ENCODE data around the gene DDX1.

Gene DDX1

DNA sequence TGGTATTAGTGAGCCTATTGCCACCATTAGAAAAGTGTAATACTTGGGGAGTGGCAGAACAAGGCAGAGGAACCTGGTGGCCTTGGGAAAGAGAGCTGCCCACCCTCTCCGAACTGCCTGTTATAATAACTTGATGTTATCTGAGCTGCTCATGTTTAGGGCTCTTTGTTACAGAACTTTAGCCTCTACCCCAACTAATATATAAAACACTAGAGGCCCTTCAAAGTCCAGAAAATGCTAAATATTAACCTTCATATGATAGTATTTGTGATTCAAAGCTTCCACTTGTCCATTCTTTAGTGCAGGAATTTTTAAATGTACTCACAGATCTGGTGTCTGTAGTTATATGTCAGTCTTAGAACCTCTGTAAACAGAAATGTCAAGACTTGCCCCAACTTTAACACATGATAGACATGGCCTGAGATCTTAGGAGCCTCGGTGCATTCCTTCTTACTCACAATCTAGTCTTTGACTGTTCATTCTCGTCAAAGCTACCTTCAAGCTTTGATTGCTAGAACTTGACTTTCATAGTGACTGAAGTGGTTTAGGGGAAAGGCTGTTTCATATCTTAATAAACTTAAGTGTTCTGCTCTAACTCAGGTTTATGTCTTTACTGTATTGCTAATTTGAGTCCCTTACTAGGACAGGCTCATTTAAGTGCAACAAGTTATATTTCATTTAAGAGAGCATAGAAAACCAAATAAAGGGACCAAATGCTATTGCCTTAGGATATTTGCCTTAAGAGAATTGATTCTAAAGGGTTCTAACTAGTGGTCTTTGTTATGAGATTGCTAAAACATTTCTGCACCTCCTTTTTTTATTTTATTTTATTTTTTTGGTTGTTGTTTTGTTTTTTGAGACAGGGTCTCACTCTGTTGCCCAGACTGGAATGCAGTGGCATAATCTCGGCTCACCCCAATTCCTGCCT is 41.6 kb downstream of the DDX1 start:
- DNase-seq: no peak

DNA sequence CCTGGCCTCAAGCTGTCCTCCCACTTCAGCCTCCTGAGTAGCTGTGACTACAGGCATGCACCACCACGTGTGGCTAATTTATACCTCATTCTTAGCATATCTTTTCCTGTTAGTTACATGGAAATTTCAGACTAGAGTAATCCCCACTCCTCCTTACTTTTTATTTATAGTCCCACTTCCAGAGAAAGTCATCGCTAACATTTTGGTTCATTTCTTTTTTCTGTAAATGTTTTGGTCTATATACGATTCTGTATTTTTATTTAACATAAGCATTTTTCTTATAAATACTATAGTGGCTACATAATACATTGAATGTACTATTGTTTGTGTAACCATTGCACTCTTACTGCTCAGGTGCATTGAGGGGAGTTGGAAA is 42.3 kb downstream of the DDX1 start:
- DNase-seq: no peak

DNA sequence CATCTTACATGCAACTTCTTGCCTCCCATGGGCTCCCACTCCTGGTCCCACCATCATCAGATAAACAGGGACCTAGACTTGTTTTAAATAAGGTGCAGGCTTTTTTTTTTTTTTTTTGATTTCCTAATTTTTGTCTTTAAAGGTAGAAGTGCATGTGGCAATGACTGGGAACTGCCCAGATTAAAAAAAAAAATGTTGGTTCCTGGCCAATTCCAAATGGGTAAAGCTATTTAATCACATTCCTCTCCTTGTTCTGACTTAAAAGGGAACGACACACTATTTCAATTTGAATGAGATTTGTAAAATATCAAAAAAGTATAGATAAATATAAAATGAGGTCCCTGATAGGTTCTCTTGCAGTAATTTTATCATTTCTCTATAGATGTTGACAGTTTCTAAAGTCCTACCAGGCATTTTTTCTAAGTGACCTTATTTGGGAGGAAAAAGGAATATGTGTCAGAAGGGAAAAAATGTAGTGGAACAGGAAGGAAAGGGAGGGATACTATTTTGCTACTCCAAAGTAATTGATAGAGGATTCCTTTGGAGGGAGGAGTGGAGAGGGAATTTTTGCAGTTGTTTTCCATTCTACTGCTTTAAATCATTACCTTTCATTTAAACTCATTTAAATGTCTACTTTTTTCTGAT is 43.3 kb downstream of the DDX1 start:
- DNase-seq: no peak

DNA sequence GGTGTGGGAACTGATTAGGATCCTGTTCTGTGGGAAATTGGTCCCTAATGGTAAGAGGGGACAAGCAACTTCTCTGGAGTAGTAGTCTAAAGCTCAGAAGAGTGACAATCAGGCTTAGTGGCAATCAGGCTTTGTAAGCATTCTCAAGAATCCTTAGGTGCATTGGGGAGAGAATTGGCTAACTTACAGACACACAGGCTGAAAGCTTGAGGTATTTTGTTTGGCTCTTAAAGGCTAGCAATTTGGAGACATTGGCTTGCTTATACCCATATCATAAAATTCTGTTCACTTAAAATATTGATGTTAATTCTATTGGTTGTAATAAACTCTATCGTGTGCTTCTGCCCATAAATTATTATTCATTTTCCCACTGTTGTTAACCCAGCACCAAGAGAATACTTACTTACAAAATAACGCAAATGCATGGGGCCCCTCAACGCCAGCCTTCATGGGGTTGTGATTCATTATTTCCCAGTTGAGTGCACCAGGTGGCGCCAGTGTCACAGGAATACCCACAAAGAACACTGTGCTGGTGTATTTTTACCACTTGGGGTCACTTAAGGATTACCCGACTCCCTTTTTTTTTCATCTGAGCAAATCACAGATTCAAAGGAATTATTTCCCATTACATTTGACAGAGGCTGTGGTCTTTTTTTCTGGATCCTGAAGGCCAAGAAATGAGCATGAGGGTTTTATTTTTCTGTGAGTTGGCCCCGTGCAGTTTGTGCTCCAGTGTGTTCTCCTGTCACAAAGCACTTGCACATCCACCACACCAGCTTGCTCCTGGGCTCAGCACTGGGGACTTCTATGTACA is 45.5 kb downstream of the DDX1 start:
- DNase-seq: no peak

DNA sequence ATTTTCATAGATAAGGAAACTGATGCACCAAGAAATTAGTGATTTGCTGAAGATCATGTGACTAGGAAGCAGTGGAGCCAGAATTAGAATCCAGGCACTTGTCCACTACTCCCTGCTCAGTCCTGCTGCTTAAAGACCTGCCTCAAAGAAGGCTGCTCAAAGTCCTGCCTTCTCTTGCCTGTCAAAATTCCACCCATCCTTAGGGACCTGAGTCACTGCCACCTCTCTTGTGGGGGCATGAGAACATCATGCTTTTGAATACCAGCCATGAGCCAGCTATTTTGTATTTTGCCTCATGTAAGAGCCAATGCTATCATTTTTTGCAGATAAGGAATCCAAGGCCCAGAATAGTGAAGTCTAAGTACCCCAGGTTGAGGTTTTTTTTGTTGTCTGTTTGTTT is 47.1 kb downstream of the DDX1 start:
- no peak for DNase-seq

DNA sequence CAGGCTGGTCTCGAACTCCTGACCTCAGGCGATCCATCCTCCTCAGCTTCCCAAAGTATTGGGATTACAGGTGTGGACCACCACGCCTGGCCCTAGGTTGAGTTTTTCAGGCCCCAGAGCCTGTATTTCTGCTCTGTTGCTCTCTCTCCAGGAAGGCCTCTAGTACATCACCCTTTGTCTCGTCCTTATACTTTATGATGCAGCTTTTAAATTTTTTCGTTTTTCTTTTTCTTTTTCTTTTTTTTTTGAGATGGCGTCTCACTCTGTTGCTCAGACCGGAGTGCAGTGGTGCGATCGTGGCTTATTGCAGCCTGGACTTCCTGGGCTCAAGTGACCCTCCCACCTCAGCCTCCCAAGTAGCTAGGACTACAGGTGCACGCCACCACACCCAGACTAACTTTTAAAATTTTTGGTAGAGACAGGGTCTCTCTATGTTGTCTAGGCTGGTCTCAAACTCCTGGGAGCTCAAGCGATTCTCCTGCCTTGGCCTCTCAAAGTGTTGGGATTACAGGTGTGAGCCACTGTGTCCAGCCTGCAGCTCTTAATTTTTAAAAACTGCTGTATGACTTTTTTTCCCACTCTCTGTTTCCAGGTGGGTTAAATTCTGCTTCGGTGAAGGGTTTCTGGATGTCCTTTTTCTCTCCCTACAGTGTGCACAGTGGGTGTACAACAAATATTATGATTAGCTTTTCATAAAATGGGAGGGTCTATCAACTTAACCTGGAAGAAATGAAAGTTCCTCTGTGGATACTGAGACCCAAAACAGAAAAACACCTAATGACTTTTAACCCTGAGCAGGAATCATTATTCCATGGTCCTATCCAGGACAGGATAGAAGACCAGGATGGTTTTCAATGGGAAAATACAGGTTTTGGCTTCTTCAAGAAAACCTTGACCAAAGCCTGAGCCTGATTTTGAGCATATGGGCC is 47.9 kb downstream of the DDX1 start:
- no peak for DNase-seq

DNA sequence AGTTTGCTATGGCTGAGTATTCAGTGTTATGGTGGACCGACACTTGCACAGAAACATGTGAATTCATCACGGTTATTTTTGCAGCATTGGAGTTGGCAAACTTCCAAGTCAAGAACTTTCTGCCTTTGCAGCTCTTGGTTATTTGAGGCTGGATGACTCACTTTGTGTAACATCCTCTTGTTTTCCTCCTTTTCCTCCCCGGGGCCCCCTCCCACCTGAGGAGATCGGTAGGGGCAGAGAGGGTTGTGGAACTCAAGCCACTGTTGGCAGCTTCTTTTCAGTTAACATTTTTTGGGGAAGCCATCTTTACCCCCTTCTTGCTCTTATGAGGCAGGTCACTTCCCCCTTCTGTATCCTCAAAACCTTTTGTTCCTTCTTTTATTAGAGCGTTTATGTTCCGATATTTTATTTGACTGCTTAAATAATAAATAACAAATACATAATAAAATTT is 48.6 kb downstream of the DDX1 start:
- DNase-seq: no peak

DNA sequence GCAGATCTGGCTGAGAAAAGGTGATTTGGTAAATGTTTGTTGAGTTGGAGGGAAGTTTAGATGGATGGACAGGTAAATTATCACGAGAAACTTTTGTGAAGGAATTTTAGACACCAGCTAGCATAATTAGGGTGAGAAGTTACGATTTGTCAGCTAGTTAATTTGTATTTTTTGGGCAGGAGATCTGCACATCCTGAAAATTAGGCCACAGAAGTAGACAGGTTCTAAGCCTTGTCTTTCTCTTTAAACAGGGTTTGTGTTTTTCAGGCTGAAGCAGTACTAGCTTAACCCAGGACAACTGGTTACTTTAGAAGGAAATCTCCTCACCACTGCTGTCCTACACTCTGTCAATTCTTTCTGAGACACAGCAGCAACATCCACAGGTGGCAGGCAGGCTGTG is 49.1 kb downstream of the DDX1 start:
- DNase-seq: no peak

DNA sequence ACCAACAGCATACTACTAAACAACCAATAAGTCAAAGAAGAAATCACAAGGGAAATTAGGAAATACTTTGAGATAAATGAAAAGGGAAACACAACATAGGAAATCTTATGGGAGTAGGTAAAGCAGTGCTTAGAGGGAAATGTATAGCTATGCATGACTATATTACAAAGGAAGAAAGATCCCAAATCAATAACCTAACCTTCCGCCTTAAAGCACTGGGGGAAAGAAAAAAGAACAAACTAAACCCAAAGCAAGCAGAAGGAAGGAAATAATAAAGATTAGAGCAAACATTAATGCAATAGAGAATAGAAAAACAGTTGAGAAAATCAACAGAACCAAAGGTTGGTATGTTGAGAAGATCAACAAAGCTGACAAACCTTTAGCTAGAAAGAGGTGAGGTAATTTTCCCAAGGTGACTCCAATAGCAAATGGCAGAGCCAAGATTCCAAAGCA is 49.9 kb downstream of the DDX1 start:
- no peak for DNase-seq

DNA sequence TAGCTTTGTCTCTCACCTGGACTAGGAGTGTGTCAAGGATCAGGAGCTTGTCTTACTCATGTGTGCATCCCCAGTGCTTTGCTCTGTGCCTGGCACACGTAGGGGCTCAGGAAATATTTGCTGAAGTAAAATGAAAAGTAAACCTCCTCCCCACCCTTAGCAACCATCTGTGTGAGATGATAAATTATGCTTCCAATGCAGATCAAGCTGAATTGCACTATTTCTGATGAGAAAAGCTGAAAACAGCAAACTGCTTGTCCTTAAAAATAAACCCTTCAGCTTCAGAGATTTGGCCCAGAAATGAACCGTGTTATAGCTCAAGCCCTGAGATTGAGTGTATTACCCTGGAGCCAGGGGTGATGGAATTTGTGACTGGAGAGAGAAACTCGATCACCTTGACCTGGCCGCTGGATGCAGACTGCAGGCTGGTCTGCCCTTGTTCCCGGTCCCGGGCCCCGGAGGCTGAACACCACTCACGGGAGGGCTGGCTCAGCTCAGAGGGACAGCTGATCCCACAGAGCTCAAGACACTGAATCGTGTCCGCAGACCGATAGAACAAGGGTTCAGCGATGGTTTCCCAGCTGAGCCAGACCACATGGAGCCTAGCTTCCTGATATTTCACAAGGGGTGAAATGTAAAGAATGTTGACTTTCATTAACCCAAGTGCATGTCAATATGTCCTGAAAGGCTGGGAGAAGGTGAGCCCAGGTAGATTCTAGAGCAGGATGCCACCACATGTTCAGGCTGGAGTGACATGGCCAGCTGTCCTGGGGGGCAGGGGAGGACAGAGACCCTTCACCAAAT is 50.5 kb downstream of the DDX1 start:
- DNase-seq: no peak

DNA sequence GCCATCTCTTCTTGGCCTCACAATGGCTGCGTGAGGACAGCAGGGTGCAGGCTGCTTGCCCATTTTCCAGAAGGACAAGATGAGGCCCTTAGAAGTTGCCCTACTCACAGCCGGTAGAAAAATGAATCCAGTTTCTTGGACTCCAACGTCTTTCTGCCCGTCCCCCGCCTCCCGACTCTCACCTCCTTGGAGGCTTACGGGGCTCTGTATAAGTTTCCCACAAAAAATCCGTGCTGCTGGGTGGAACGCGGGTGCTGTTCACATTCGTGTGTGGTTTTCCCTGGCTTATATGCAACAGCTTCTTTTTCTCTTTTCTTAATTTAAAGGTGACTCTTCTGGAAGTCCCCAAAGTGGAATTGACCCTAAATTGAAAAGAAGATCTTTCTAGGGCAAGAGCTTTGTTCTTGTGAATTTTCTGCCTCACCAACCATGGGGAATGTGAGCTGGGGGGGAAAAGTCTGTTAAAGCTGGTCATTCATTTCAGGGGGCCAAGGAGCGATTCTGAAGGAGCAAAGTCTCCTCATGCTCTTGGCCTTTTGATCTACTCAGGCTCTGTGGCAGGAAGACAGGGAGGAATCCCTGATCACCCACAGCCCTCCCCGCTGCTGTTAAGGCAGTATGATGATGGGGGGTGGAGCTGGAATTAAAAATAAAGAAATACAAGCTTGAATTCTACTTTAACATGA is 51.3 kb downstream of the DDX1 start:
- no peak for DNase-seq

DNA sequence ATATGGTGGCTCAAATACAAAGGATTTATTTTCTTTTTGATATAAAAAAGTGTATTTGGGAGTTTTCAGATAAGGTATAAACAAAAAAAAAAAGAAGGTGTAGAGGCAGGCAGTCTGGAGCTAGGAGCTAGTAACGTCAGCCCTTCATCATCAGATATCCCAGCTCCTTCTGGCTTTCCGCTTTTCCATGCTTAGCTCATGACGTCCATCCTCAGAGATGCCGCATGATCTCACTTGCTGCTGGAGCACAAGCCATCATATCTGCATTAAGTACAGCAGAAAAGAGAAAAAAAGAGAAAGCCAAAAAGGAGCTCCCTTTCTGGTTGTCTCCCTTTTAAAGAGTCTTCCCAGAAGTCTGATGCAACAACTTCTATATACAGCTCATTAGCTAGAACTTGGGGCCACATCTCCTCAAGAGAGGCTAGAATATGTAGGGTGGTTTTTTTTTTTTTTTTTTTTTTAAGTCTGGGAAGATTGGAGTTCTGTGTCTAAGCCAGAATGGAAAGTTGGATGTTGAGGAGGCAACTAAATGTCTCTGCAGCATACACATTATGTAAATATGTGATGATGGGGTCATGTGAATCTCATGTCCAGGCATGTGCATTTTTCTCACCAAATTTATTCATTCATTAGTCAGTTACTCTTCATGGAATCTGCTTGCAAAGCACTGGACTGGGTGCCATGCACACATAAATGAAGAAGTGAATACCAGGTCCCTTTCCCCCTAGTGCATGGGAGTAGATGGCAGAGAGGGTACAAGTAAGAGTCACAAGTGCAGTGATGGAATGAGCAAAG is 52.3 kb downstream of the DDX1 start:
- no peak for DNase-seq

DNA sequence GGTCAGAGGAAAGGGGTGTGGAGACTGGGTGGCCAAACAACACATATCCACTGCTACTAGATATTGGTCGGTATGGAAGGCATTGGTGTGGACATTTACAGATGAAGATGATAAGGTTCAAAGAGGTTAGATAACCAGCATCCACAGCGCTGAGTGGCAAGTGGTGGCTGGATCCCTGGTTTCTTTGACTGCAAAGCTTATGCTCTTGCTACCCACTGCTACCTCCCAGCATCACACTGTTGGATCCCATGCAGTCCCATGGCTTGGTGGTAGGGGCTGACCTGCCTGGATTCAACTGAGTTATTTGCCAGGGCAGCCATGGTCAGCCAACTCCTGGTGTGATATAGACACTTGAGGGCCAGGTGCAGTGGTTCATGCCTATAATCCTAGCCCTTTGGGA is 53.6 kb downstream of the DDX1 start:
- DNase-seq: no peak

DNA sequence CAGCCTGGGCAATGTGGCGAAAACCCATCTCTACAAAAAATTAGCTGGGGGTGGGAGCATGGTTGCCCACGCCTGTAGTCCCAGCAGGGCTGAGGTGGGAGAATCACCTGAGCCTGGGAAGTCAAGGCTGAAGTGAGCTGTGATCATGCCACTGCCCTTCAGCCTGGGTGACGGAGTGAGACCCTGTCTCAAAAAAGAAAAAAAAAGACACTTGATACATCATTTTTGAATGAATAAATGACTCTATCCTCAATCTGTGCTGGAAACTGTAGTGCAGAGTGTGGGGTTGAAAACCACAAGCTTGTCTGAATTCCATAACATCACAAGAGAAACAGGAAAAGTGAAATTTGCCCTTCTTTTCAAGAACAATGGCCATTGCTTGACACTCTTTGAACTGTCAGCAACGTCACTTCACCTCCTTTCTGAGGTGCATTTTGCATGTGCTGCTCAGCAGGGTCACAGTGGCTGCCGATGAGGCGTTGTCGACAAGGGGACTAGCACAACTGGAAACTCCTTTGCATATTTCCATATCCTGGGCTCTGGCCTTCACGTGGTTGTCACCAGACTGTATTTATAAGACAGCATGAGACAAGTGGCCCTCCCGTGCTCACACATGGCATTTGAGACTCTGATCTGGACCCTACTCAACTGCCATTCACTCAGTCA is 54.2 kb downstream of the DDX1 start:
- no peak for DNase-seq

DNA sequence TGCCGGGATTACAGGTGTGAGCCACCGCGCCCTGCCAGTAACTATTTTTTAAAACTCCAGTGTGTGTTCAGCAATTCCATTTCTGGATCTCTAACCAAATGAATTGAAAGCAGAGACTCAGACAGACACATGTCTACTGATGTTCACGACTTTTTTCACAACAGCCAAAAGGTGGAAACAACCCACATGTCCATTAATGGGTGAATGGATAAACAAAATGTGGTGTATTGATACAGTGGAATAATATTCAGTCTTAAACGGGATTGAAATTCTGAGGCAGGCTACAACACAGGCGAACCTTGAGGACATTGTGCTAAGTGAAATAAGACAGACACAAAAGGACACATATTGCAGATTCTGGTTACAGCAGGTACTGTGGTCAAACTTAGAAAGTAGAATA is 55.0 kb downstream of the DDX1 start:
- DNase-seq: no peak

DNA sequence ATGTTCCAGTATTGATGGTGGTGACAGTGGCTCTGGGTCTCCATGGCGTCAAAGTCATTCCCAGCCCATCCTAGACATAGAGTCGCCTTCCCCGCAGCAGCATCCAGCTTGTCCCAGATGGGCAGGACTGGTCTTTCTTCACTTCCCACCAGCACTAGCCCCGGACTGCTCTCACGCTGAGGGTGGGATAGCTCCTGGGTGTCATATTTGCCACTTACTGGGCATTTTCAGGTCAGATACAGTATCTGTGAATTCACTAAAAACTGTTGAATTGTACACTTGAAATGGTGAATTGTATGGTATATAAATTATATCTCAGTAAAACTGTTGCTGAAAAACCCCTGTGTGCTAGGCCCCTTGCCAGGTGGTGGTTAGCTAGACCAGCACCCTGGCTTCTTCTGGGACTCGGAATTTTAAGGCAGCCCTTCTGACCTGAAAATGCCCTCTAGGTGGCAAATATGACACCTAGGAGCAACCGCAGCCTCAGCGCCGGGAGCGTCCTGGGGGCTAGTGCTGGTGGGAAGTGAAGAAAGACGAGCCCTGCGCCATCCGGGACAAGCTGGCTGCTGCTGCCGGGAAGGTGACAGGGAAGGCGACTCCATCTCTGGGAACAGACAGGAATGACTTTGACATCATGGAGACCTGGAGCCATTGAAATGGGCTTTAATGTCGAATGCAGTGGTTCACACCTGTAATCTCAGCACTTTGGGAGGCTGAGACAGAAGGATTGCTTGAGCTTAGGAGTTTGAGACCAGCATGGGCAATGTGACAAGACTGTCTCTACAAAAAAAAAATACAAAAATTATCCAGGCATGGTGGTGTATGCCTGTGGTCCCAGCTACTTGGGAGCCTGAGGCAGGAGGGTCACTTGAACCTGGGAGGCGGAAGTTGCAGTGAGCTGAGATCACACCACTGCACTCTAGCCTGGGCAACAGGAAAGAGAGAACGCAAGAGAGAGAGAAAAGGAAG is 56.2 kb downstream of the DDX1 start:
- DNase-seq: no peak

DNA sequence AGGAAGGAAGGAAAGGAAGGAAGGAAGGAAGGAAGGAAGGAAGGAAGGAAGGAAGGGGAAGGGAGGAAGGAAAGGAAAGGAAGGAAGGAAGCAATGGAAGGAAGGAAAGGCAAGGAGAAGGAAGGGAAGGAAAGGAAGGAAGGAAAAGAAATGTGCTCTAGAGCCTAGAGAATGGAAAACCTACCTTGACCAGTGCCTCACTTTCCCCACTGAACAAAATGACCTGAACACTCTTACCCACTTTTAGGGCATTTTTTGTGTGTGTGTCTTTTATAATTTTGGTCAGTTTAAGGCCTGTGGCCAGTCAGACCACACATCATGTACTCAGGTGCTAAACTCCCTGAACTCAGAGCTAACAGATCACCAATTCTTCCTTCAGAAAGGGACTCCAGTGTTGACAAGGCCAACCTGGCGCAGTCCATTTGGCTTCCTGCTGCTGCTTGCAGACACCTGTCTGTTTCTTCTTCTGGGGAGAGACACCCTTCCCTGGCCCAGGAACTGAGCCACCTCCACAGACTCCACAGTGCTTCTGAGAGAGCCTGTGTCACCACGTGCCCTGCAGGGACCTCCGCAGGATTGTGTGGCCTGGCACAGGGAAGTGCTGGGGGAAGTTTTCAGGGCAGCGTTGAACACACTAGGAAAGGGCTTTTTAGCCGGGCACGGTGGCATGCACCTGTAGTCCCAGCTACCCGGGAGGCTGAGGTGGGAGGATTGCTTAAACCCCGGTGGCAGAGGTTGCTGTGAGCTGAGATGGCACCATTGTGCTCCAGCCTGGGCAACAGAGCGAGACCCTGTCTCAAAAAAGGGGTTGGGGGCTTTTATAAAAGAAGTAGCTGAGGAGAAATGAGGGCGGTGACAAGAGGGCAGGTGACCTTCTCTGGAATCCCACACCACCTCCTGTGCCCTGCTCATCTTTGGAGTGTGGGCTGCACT is 57.2 kb downstream of the DDX1 start:
- DNase-seq: no peak
